NCI-H2196 (cell line): ENCODE measurements around the gene RXRA.
A peak's percentile ranks its signal among the peaks of the same experiment; 100 is the strongest.
"Not testable (repeated sequence)": the region's sequence is repeated elsewhere in the genome, so short reads cannot be mapped to it uniquely, and the experiment has no call there.

ENCODE experiments used
- DNase-seq: peaks from one replicate; lab custom pipeline; 2025; ENCODE audit not compliant: unreplicated experiment; lab: John Stamatoyannopoulos, UW

Gene RXRA

GRCh38 chr9:134293611-134294152 lies 32.6 kb upstream of the RXRA start:
- DNase-seq, result no peak

GRCh38 chr9:134294153-134295071 lies 31.8 kb upstream of the RXRA start:
- DNase-seq, result no peak

- DNase-seq, result no peak
Measured at GRCh38 chr9:134295101-134295745, 31.0 kb upstream of the RXRA start.

GRCh38 chr9:134295746-134296250 lies 30.5 kb upstream of the RXRA start:
- no peak for DNase-seq

- no peak for DNase-seq
Measured at GRCh38 chr9:134296301-134297082, 29.8 kb upstream of the RXRA start.

GRCh38 chr9:134297083-134297410 lies 29.2 kb upstream of the RXRA start:
- no peak for DNase-seq

GRCh38 chr9:134297576-134297975 lies 28.7 kb upstream of the RXRA start:
- DNase-seq, result no peak

GRCh38 chr9:134298000-134298399 lies 28.3 kb upstream of the RXRA start:
- no peak for DNase-seq

GRCh38 chr9:134299068-134299467 lies 27.2 kb upstream of the RXRA start:
- DNase-seq, result no peak

GRCh38 chr9:134299883-134300282 lies 26.4 kb upstream of the RXRA start:
- peak; percentile 37 for DNase-seq

GRCh38 chr9:134301387-134302129 lies 24.7 kb upstream of the RXRA start:
- DNase-seq, result no peak

- no peak for DNase-seq
Measured at GRCh38 chr9:134302130-134302817, 24.0 kb upstream of the RXRA start.

- no peak for DNase-seq
Measured at GRCh38 chr9:134303601-134304000, 22.7 kb upstream of the RXRA start.

- no peak for DNase-seq
Measured at GRCh38 chr9:134304261-134304660, 22.0 kb upstream of the RXRA start.

- no peak for DNase-seq
Measured at GRCh38 chr9:134304690-134305089, 21.6 kb upstream of the RXRA start.

GRCh38 chr9:134305533-134305932 lies 20.7 kb upstream of the RXRA start:
- no peak for DNase-seq

GRCh38 chr9:134306042-134306441 lies 20.2 kb upstream of the RXRA start:
- DNase-seq, result not testable (repeated sequence)

GRCh38 chr9:134306636-134307600 lies 19.3 kb upstream of the RXRA start:
- DNase-seq, result no peak
